GM12891 (cell line): ENCODE results near the gene MRPS11.

Experiments
- POLR2A ChIP-seq: IDR thresholded peaks from 2 replicates; pipeline ENCODE4 v1.6.1; 2011; ENCODE audit warnings: low read depth, low read length, control low read depth
- POU2F2 ChIP-seq: IDR thresholded peaks from 2 replicates; pipeline ENCODE4 v1.6.1; 2011; ENCODE audit warnings: low read depth, mild to moderate bottlenecking, control low read depth, low read length, moderate library complexity
- TAF1 ChIP-seq: IDR thresholded peaks from 2 replicates; pipeline ENCODE4 v1.6.1; 2011; ENCODE audit warnings: low read depth, low read length, control low read depth

- TF ChIP-seq TAF1 = no peak
- no peak for TF ChIP-seq POU2F2
- TF ChIP-seq POLR2A = no peak
Observed at GRCh38 chr15:88493844-88494243, 26.3 kb downstream of the MRPS11 start.
